OCI-LY7 (cell line): ENCODE measurements around the gene LRP1B.

Source experiments
- EZH2phosphoT487 ChIP-seq: fragments of 200-600 bp; sonication (generic); IDR thresholded peaks from 2 replicates; pipeline ENCODE4 v1.6.1; 2018; ENCODE audit warnings: low read depth, borderline replicate concordance, mild to moderate bottlenecking, mixed run types, antibody characterized with exemption, low read length, moderate library complexity, mixed read lengths
- TF ChIP-seq, protein P1 (sequence below): fragments of 200-600 bp; sonication (generic); conservative IDR thresholded peaks from 2 replicates; pipeline ENCODE4 v1.5.1; 2014; ENCODE audit warnings: mild to moderate bottlenecking, antibody characterized with exemption, low read length, moderate library complexity, mixed read lengths

DNA sequence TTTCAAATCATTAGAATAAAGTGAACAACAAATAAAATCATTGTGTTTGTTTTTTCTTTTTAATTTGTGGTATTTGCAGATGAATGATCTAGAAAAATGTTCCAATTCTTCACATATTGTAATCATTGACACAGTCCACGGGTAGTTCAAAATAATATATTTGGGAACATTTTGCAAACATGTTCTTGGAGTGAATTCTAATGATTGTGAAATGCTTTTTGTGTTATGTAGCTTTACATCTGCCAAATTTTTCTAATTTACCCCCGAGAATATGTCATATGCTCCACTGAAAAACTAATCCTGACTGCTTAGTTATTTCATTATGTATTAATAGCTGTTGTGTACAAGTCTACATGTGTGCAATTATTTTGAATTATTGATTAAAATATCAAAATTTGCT is 1882.2 kb downstream of the LRP1B start:
- TF ChIP-seq, protein P1, sequence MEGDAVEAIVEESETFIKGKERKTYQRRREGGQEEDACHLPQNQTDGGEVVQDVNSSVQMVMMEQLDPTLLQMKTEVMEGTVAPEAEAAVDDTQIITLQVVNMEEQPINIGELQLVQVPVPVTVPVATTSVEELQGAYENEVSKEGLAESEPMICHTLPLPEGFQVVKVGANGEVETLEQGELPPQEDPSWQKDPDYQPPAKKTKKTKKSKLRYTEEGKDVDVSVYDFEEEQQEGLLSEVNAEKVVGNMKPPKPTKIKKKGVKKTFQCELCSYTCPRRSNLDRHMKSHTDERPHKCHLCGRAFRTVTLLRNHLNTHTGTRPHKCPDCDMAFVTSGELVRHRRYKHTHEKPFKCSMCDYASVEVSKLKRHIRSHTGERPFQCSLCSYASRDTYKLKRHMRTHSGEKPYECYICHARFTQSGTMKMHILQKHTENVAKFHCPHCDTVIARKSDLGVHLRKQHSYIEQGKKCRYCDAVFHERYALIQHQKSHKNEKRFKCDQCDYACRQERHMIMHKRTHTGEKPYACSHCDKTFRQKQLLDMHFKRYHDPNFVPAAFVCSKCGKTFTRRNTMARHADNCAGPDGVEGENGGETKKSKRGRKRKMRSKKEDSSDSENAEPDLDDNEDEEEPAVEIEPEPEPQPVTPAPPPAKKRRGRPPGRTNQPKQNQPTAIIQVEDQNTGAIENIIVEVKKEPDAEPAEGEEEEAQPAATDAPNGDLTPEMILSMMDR: no peak
- no peak for TF ChIP-seq EZH2phosphoT487
